Measurements from ENCODE around the gene FPR3. TPM values are rescaled to one million over a fixed set of nuclear protein-coding genes. Genes with fewer than 3 reads are reported as not detected.

The FPR3 gene
- total and polyA plus RNA-seq, 9 of the 15 experiments (the other 6 are each of a cell fraction or from before 2014, with no cell fraction given): 0.08 to 0.51 (median 0.22) TPM; not detected in 1

GRCh38 chr19:51754109-51754508 is 40.8 kb upstream of the FPR3 start (continued):
- TF ChIP-seq ZBTB40 (IDR thresholded peaks at IDR 0.05): no peak
- TF ChIP-seq ZBTB40 (CRISPR knock-in tag; IDR thresholded peaks at IDR 0.05): no peak
- TF ChIP-seq HNRNPUL1 (IDR thresholded peaks at IDR 0.05; ENCODE audit: low read length): no peak
